Mucosa of gallbladder (tissue), 1 donor: ENCODE data around the gene CLEC4M. TPM values are rescaled to one million over a fixed set of nuclear protein-coding genes. Genes with fewer than 3 reads are reported as not detected.
"Not testable (repeated sequence)": the region's sequence is repeated elsewhere in the genome, so short reads cannot be mapped to it uniquely, and the experiment has no call there.

Experiments used
- DNase-seq: peaks from one replicate; pipeline ENCODE4 v3.0.0-alpha.2; 2020; ENCODE audit warnings: low spot score
- total RNA-seq: library from RNA; stranded (reverse); gene quantifications from one replicate; pipeline ENCODE4 v1.2.1, GENCODE V29; 2021
- donor health status: DM: no; HTN: no; CAD: no.

CLEC4M gene
- total RNA-seq, 1 donor from 2014 or later = not detected

GRCh38 chr19:7808108-7808507, 45.1 kb downstream of the CLEC4M start:
- no peak for DNase-seq

GRCh38 chr19:7811989-7812388, 48.9 kb downstream of the CLEC4M start:
- DNase-seq = no peak

GRCh38 chr19:7815325-7815724, 52.3 kb downstream of the CLEC4M start:
- no peak for DNase-seq

GRCh38 chr19:7816040-7816439, 53.0 kb downstream of the CLEC4M start:
- not testable (repeated sequence) for DNase-seq

- no peak for DNase-seq
Observed at GRCh38 chr19:7817801-7818200, 54.8 kb downstream of the CLEC4M start.

- DNase-seq = no peak
Observed at GRCh38 chr19:7818806-7819205, 55.8 kb downstream of the CLEC4M start.

Other genes with a start within 250 kb of the CLEC4M start
- 87.6 TPM for gene ZNF358, start 247.1 kb upstream of the CLEC4M start, total RNA-seq
- gene MCOLN1, start 240.6 kb upstream of the CLEC4M start, total RNA-seq = 30.0 TPM
- gene PNPLA6, start 227.5 kb upstream of the CLEC4M start, total RNA-seq = 157 TPM
- gene CAMSAP3, start 167.4 kb upstream of the CLEC4M start, total RNA-seq = 61.3 TPM
- 45.8 TPM for gene XAB2, start 133.7 kb upstream of the CLEC4M start, total RNA-seq
- gene PET100, start 133.4 kb upstream of the CLEC4M start, total RNA-seq = 121 TPM
- gene PCP2, start 129.5 kb upstream of the CLEC4M start, total RNA-seq = 4.7 TPM
- gene STXBP2, start 126.1 kb upstream of the CLEC4M start, total RNA-seq = 215 TPM
- not detected for gene RETN, start 94.2 kb upstream of the CLEC4M start, total RNA-seq
- 0.14 TPM for gene MCEMP1, start 86.2 kb upstream of the CLEC4M start, total RNA-seq
- gene TRAPPC5, start 82.4 kb upstream of the CLEC4M start, total RNA-seq = 115 TPM
- 0.86 TPM for gene FCER2, start 61.1 kb upstream of the CLEC4M start, total RNA-seq
- gene CLEC4G, start 31.1 kb upstream of the CLEC4M start, total RNA-seq = 0.83 TPM
- gene CD209, start 15.7 kb upstream of the CLEC4M start, total RNA-seq = 7.5 TPM
- 23.4 TPM for gene EVI5L, start 67.0 kb downstream of the CLEC4M start, total RNA-seq
- gene PRR36, start 111.1 kb downstream of the CLEC4M start, total RNA-seq = 1.6 TPM
- gene LRRC8E, start 125.3 kb downstream of the CLEC4M start, total RNA-seq = 4.1 TPM
- 39.1 TPM for gene MAP2K7, start 140.6 kb downstream of the CLEC4M start, total RNA-seq
- gene TGFBR3L, start 151.6 kb downstream of the CLEC4M start, total RNA-seq = 0.52 TPM
- gene SNAPC2, start 157.1 kb downstream of the CLEC4M start, total RNA-seq = 18.7 TPM
- 5.9 TPM for gene CTXN1, start 162.9 kb downstream of the CLEC4M start, total RNA-seq
- 46.2 TPM for gene TIMM44, start 180.4 kb downstream of the CLEC4M start, total RNA-seq
- 68.9 TPM for gene ELAVL1, start 242.4 kb downstream of the CLEC4M start, total RNA-seq